ENCODE data around the gene S100PBP. TPM values are rescaled to one million over a fixed set of nuclear protein-coding genes. Genes with fewer than 3 reads are reported as not detected.
A peak's percentile ranks its signal among the peaks of the same experiment; 100 is the strongest.

S100PBP gene
- polyA plus RNA-seq, 3 donors, result 6.6 to 17.4 (median 7.1) TPM

- H3K4me3 ChIP-seq (replicated peaks in 1 of 3; ENCODE audit: low read depth in 2 of 3, low read length in 3 of 3), result peak overlapping the region in 1 of 3 experiments; percentile 46
- DNase-seq, result no peak
- peaks cover 0 to 5% of the 10 kb centered on the region in 2 donors for H3K4me1 ChIP-seq (ENCODE audit: control insufficient read depth in 1 of 2, insufficient read depth in 2 of 2, low read length in 2 of 2)
- WGBS (ENCODE audit: insufficient coverage), result 24% methylated on average over 14 of the region's 22 CpGs
- H4K20me1 ChIP-seq (ENCODE audit: insufficient read depth, low read length), result no peaks in the 10 kb centered on the region
- H3K27ac ChIP-seq (ENCODE audit: low read depth in 1 of 2, low read length in 2 of 2), result no peak overlapping the region
- H3K9me3 Mint-ChIP-seq, result peaks cover 0 to 13% (median 8%) of the 10 kb centered on the region in 7 donors
- no peak overlapping the region for H3K9ac ChIP-seq (ENCODE audit: insufficient read depth, low read length, poor library complexity, severe bottlenecking)
- peaks cover 58 to 87% (median 65%) of the 10 kb centered on the region in 3 donors for H3K27me3 Mint-ChIP-seq (ENCODE audit: low read depth in 3 of 3)
- H3K27ac Mint-ChIP-seq, result no peak overlapping the region
- peaks cover 2 to 5% of the 10 kb centered on the region in 2 donors for H3K36me3 Mint-ChIP-seq
- no peaks in the 10 kb centered on the region for H3K79me2 ChIP-seq (ENCODE audit: insufficient read depth, low read length)
- no peaks in the 10 kb centered on the region for H3K36me3 ChIP-seq (replicated peaks in 1 of 2; ENCODE audit: control insufficient read depth in 1 of 2, insufficient read depth in 2 of 2, low read length in 2 of 2)
- intact Hi-C loops (cut with micrococcal nuclease), result no loop called here
- no peak for TF ChIP-seq CTCF (IDR thresholded peaks at IDR 0.05)
- H3K4me1 Mint-ChIP-seq, result peaks cover 7% of the 10 kb centered on the region
- no peak overlapping the region for H3K4me2 ChIP-seq (replicated peaks; ENCODE audit: extremely low read depth, low read length, poor library complexity, severe bottlenecking)
- peaks cover 35 to 63% of the 10 kb centered on the region in 2 donors for H3K27me3 ChIP-seq (ENCODE audit: control insufficient read depth in 2 of 2, insufficient read depth in 2 of 2, low read length in 2 of 2)
- peak overlapping the region; percentile 56 to 78 for H3K4me3 Mint-ChIP-seq
- H2AFZ ChIP-seq (ENCODE audit: insufficient read depth, low read depth, low read length, poor library complexity, severe bottlenecking), result no peak overlapping the region
- peaks cover 0 to 10% of the 10 kb centered on the region in 2 donors for H3K9me3 ChIP-seq (replicated peaks in 1 of 2; ENCODE audit: control insufficient read depth in 1 of 2, insufficient read depth in 1 of 2, low read length in 2 of 2)
Observed at GRCh38 chr1:32900371-32900955, 83.0 kb downstream of the S100PBP start.

- Mint-ChIP-seq H3K27ac (no peak within 1 kb of the TSS), H3K4me3 (peak within 1 kb of the TSS; percentile 64 to 88), H3K9me3 (peaks cover 0 to 13% (median 8%) of the 10 kb centered on the region in 7 donors), H3K4me1 (peaks cover 7% of the 10 kb centered on the region), H3K36me3 (peaks cover 2 to 5% of the 10 kb centered on the region in 2 donors), H3K27me3 (ENCODE audit: low read depth in 3 of 3) (peaks cover 56 to 80% (median 64%) of the 10 kb centered on the region in 3 donors)
- intact Hi-C loops (cut with micrococcal nuclease), result no loop called here
- no peak within 1 kb of the TSS for H3K9ac ChIP-seq (ENCODE audit: insufficient read depth, low read length, poor library complexity, severe bottlenecking)
- WGBS (ENCODE audit: insufficient coverage), result 2% methylated on average over 75 of the region's 92 CpGs
- H3K79me2 ChIP-seq (ENCODE audit: insufficient read depth, low read length), result no peaks in the 10 kb centered on the region
- H3K27ac ChIP-seq (ENCODE audit: low read depth in 1 of 2, low read length in 2 of 2), result no peak within 1 kb of the TSS
- H3K4me2 ChIP-seq (replicated peaks; ENCODE audit: extremely low read depth, low read length, poor library complexity, severe bottlenecking), result peak within 1 kb of the TSS; percentile 56
- H3K27me3 ChIP-seq (ENCODE audit: control insufficient read depth in 2 of 2, insufficient read depth in 2 of 2, low read length in 2 of 2), result peaks cover 35 to 59% of the 10 kb centered on the region in 2 donors
- TF ChIP-seq CTCF (IDR thresholded peaks at IDR 0.05), result no peak
- H3K9me3 ChIP-seq (replicated peaks in 1 of 2; ENCODE audit: control insufficient read depth in 1 of 2, insufficient read depth in 1 of 2, low read length in 2 of 2), result peaks cover 0 to 10% of the 10 kb centered on the region in 2 donors
- no peaks in the 10 kb centered on the region for H3K36me3 ChIP-seq (replicated peaks in 1 of 2; ENCODE audit: control insufficient read depth in 1 of 2, insufficient read depth in 2 of 2, low read length in 2 of 2)
- DNase-seq, result no peak
- H2AFZ ChIP-seq (ENCODE audit: insufficient read depth, low read depth, low read length, poor library complexity, severe bottlenecking), result no peak within 1 kb of the TSS
- no peaks in the 10 kb centered on the region for H4K20me1 ChIP-seq (ENCODE audit: insufficient read depth, low read length)
- peaks cover 0 to 5% of the 10 kb centered on the region in 2 donors for H3K4me1 ChIP-seq (ENCODE audit: control insufficient read depth in 1 of 2, insufficient read depth in 2 of 2, low read length in 2 of 2)
- peak within 1 kb of the TSS in 1 of 3 experiments; percentile 46 for H3K4me3 ChIP-seq (replicated peaks in 1 of 3; ENCODE audit: low read depth in 2 of 3, low read length in 3 of 3)
Observed at GRCh38 chr1:32900956-32901822, 83.7 kb downstream of the S100PBP start, which contains the start of gene TMEM54. TSS of gene TMEM54 (minus strand) at chr1:32901389. CDS start at chr1:32901238, 151 bp downstream.
